Keratinocyte (primary cell): ENCODE results near the gene TNNT2. TPM values are rescaled to one million over a fixed set of nuclear protein-coding genes. Genes with fewer than 3 reads are reported as not detected.

Experiments used
- DNase-seq: peaks from one replicate; pipeline ENCODE4 v3.0.0-alpha.2; 2011; ENCODE audit warnings: low read depth, missing footprints, low spot score
- FAIRE-seq: peaks from 2 replicates; lab custom pipeline; 2011; peaks lifted over from hg19 to GRCh38; lab: Jason Lieb, UNC
- H2AFZ ChIP-seq: 2 replicates; pipeline ENCODE4 v1.6.0; 2012; ENCODE audit warnings: low read length, control low read depth, inconsistent platforms; ENCODE audit not compliant: control insufficient read depth
- H3K27ac ChIP-seq: 2 replicates; pipeline ENCODE4 v1.5.1; 2011; ENCODE audit warnings: low read length; ENCODE audit not compliant: control insufficient read depth, insufficient read depth
- H3K27me3 ChIP-seq: 3 replicates; pipeline ENCODE4 v1.6.0; 2011; ENCODE audit warnings: low read length; ENCODE audit not compliant: control insufficient read depth, insufficient read depth; ENCODE audit errors: extremely low read depth
- H3K36me3 ChIP-seq, 2 experiments: 2 replicates in 1 of 2; 3 replicates in 1 of 2; pipeline ENCODE4 v1.5.1; 2011; ENCODE audit warnings: low read length in 2 of 2, mild to moderate bottlenecking in 1 of 2; ENCODE audit not compliant: control insufficient read depth in 2 of 2, insufficient read depth in 2 of 2; ENCODE audit errors: extremely low read depth in 1 of 2
- H3K4me1 ChIP-seq: 3 replicates; pipeline ENCODE4 v1.5.1; 2011; ENCODE audit warnings: low read length; ENCODE audit not compliant: control insufficient read depth, insufficient read depth; ENCODE audit errors: extremely low read depth
- H3K4me2 ChIP-seq: 3 replicates; pipeline ENCODE4 v1.6.0; 2011; ENCODE audit warnings: low read depth, low read length; ENCODE audit not compliant: control insufficient read depth, insufficient read depth; ENCODE audit errors: extremely low read depth
- H3K4me3 ChIP-seq, 3 experiments: fragments of 200-600 bp in 1 of 3; sonication (generic) in 1 of 3; 2 replicates in 2 of 3; 3 replicates in 1 of 3; pipeline ENCODE4 v1.5.1; 2011 to 2016; ENCODE audit warnings: low read length in 3 of 3, mild to moderate bottlenecking in 3 of 3, control low read depth in 2 of 3, inconsistent platforms in 1 of 3, low read depth in 1 of 3, mixed read lengths in 1 of 3, mixed run types in 1 of 3, moderate library complexity in 1 of 3; ENCODE audit not compliant: control insufficient read depth in 2 of 3, insufficient read depth in 2 of 3; ENCODE audit errors: extremely low read depth in 1 of 3
- H3K79me2 ChIP-seq: 2 replicates; pipeline ENCODE4 v1.6.0; 2012; ENCODE audit warnings: low read length; ENCODE audit not compliant: control insufficient read depth, insufficient read depth
- H3K9ac ChIP-seq: 3 replicates; pipeline ENCODE4 v1.6.0; 2011; ENCODE audit warnings: low read length; ENCODE audit not compliant: control insufficient read depth, insufficient read depth; ENCODE audit errors: extremely low read depth
- H3K9me1 ChIP-seq: 3 replicates; pipeline ENCODE4 v1.6.0; 2011; ENCODE audit warnings: low read length; ENCODE audit not compliant: control insufficient read depth, insufficient read depth; ENCODE audit errors: extremely low read depth
- H3K9me3 ChIP-seq: 2 replicates; pipeline ENCODE4 v1.5.1; 2012; ENCODE audit warnings: low read depth, low read length; ENCODE audit not compliant: control insufficient read depth
- H4K20me1 ChIP-seq: 3 replicates; pipeline ENCODE4 v1.6.0; 2011; ENCODE audit warnings: low read length; ENCODE audit not compliant: control insufficient read depth, insufficient read depth; ENCODE audit errors: extremely low read depth
- CTCF ChIP-seq, 3 experiments: IDR thresholded peaks in 1 of 3; conservative IDR thresholded peaks in 1 of 3; optimal IDR thresholded peaks in 1 of 3; 2 replicates in 2 of 3; 3 replicates in 1 of 3; pipeline versions ENCODE3 to v1.5.1; 2011; ENCODE audit warnings: low read length in 3 of 3, mild to moderate bottlenecking in 3 of 3, moderate library complexity in 2 of 3, control low read depth in 1 of 3, inconsistent platforms in 1 of 3; ENCODE audit not compliant: insufficient read depth in 2 of 3; ENCODE audit errors: extremely low read depth in 1 of 3
- EZH2 ChIP-seq: IDR thresholded peaks from one replicate; pipeline ENCODE4 v1.6.1; 2012; ENCODE audit warnings: inconsistent platforms, mild to moderate bottlenecking, low read length, moderate library complexity
- dilution Hi-C: fragments of 300-500 bp; cut with MboI; formaldehyde crosslinking; loops from one replicate; pipeline ENCODE4 v1.7.0; 2020; ENCODE audit warnings: low sequenced_read_pairs; ENCODE audit not compliant: extremely low pct_ligation_motif_present
- polyA plus RNA-seq, 5 experiments: library from polyadenylated mRNA; depleted of rRNA in 3 of 5; stranded (reverse) in 3 of 5; stranded (forward) in 1 of 5; unstranded in 1 of 5; fragments of >200 nt; gene quantifications; 1 replicate in 1 of 5; 2 replicates in 3 of 5; 3 replicates in 1 of 5; pipeline versions ENCODE4 v1.2.1 to v1.2.3, GENCODE V29; 2011 to 2012; ENCODE audit warnings: missing spikeins in 2 of 5, low read depth in 1 of 5, low replicate concordance in 1 of 5

The TNNT2 gene
- polyA plus RNA-seq, 1 donor (not counting 4 experiments of a cell fraction or from before 2014, with no cell fraction given), result 1.4 TPM

GRCh38 chr1:201400852-201401230, 23.4 kb upstream of the TNNT2 start:
- Histone ChIP-seq H3K4me1 (peaks cover 25% of the 10 kb centered on the region), H2AFZ (no peak overlapping the region), H3K4me3 (no peak overlapping the region), H4K20me1 (peaks cover 6% of the 10 kb centered on the region), H3K9me1 (peaks cover under 1% of the 10 kb centered on the region), H3K9ac (no peak overlapping the region), H3K27ac (no peak overlapping the region), H3K27me3 (no peaks in the 10 kb centered on the region), H3K79me2 (peaks cover 35% of the 10 kb centered on the region), H3K36me3 (peaks cover 0 to 2% of the 10 kb centered on the region in 2 experiments), H3K4me2 (no peak overlapping the region), H3K9me3 (no peaks in the 10 kb centered on the region)
- dilution Hi-C loops, result no loop called here
- FAIRE-seq, result no peak
- DNase-seq, result no peak
- TF ChIP-seq CTCF (optimal IDR thresholded peaks at IDR 0.05 in 1 of 3, IDR thresholded peaks at IDR 0.05 in 1 of 3, conservative IDR thresholded peaks at IDR 0.05 in 1 of 3; ENCODE audit: extremely low read depth in 1 of 3, insufficient read depth in 2 of 3, low read length in 3 of 3) (no peak), EZH2 (no peak)

- peaks cover 40% of the 10 kb centered on the region for H3K79me2 ChIP-seq
- peak overlapping the region; percentile 90 for H3K27ac ChIP-seq
- peak overlapping the region; percentile 82 to 97 (median 92) for H3K4me3 ChIP-seq
- no peaks in the 10 kb centered on the region for H3K9me3 ChIP-seq
- dilution Hi-C loops, result no loop called here
- TF ChIP-seq CTCF (optimal IDR thresholded peaks at IDR 0.05 in 1 of 3, IDR thresholded peaks at IDR 0.05 in 1 of 3, conservative IDR thresholded peaks at IDR 0.05 in 1 of 3; ENCODE audit: extremely low read depth in 1 of 3, insufficient read depth in 2 of 3, low read length in 3 of 3), result no peak
- no peak for DNase-seq
- H3K36me3 ChIP-seq, result peaks cover 2 to 3% of the 10 kb centered on the region in 2 experiments
- H3K9me1 ChIP-seq, result peaks cover 3% of the 10 kb centered on the region
- H3K9ac ChIP-seq, result peak overlapping the region; percentile 96
- H3K4me1 ChIP-seq, result peaks cover 30% of the 10 kb centered on the region
- no peak overlapping the region for H2AFZ ChIP-seq
- H3K27me3 ChIP-seq, result no peaks in the 10 kb centered on the region
- peaks cover 6% of the 10 kb centered on the region for H4K20me1 ChIP-seq
- peak overlapping the region; percentile 81 for H3K4me2 ChIP-seq
- FAIRE-seq, result peak; percentile 48
Measured at GRCh38 chr1:201400212-201400851, 22.9 kb upstream of the TNNT2 start.
